LNCaP clone FGC (cell line): ENCODE results near the gene SLC35A5.

Experiments
- DNase-seq: peaks from one replicate; pipeline ENCODE4 v3.0.0-alpha.2; 2011; ENCODE audit warnings: low read depth
- H3K4me3 ChIP-seq: 2 replicates; pipeline ENCODE4 v1.5.1; 2011; ENCODE audit warnings: mild to moderate bottlenecking, low read depth, low read length, control low read depth
- TF ChIP-seq, protein P1 (sequence below): IDR thresholded peaks from 2 replicates; pipeline ENCODE4 v1.5.1; 2012; ENCODE audit warnings: mild to moderate bottlenecking; ENCODE audit not compliant: control insufficient read depth, insufficient read depth; ENCODE audit errors: extremely low read depth

The SLC35A5 gene

DNA sequence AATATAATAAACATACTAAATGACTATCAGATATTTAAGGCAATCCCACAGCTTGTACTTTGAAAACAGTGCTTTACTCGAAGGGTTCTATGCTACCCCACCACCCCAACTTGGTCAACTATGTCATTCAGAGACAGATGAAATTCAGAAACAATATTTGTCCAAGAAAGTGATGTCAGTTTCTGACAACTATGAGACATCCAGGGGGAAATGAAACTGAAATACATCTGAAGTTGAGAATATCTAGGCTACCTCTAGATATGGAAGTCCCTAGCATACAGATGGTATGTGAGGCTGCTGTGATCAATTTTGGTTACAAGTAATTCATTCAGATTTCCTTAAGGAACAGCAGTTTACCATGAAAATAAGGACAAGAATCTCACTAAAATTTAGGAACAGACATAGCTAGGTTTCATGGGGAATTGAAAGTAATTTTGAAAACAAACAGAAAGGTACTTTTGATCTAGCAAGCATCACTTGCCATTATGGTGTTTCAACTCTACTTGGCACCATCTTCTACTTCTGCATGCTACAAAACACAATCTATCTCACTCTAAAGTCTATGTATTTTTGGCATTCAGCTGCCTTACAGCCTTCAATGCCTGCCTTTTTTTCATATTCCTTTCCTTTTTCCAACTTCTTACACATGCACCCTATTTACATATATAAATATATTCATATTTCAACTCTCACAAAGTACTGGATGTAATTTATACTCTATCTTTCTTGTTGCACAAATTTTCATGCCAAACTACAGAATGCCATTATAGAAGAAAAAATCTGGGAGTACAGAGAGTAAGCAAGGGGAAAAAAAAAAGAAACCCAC lies 21.8 kb upstream of the SLC35A5 start:
- H3K4me3 ChIP-seq, result no peak overlapping the region
- TF ChIP-seq, protein P1, sequence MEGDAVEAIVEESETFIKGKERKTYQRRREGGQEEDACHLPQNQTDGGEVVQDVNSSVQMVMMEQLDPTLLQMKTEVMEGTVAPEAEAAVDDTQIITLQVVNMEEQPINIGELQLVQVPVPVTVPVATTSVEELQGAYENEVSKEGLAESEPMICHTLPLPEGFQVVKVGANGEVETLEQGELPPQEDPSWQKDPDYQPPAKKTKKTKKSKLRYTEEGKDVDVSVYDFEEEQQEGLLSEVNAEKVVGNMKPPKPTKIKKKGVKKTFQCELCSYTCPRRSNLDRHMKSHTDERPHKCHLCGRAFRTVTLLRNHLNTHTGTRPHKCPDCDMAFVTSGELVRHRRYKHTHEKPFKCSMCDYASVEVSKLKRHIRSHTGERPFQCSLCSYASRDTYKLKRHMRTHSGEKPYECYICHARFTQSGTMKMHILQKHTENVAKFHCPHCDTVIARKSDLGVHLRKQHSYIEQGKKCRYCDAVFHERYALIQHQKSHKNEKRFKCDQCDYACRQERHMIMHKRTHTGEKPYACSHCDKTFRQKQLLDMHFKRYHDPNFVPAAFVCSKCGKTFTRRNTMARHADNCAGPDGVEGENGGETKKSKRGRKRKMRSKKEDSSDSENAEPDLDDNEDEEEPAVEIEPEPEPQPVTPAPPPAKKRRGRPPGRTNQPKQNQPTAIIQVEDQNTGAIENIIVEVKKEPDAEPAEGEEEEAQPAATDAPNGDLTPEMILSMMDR, result no peak
- DNase-seq, result no peak

DNA sequence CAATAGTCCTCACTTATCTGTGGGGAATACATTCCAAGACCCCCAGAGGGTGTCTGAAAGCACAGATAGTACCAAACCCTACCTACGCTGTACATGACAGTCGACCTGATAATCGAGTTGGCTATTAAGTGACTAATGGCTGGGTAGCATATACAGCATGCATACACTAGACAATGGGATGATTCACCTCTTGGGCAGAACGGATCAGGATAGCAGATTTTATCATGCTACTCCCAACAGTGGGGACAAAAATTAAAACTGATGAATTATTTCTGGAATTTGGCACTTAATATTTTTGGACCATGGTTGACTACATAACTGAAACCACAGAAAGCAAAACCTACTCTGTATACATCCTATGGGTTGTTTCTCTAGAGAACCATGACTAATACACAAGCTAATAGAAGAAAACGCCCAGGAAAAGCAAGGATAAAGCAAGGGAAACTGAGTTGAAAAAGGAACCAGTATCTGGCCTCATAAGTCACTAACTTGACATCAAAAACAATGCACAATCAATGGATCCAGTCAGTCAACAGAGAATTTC lies 15.6 kb upstream of the SLC35A5 start:
- TF ChIP-seq, protein P1, result no peak
- H3K4me3 ChIP-seq, result no peak overlapping the region
- DNase-seq, result no peak

GRCh38 chr3:112550859-112551258 lies 11.0 kb upstream of the SLC35A5 start:
- TF ChIP-seq, protein P1, result 0 out of 2 replicates have a peak, but pooled peaks have one; percentile 5
- no peak overlapping the region for H3K4me3 ChIP-seq
- no peak for DNase-seq

DNA sequence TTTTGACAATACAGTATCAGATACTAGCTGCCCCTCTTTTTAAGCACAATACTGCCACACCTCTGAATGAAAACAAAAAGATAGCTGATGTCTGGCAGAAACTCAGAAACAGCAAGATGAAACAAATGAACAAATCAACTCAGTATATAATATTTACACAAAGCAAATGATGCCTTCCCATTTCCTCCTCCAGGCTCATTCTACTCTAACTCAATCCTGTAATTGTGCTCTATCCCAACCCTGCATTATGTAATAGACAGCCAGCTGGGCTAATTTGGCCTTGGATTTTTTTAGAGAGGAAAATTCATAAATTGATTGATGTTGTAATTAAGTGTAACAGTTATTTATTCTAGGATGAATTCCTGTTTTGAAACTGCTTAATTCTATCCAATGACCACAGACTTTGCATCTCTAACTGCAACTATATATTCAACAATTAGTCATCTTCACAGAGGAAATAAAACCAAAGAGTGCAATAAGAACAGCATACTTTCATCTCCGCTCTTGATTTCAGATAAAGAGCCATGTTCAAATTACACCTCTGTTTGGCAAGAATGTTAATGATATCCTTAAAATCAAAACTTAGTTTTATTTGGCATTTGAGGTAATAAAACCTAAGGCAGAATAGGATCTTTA lies 6.2 kb upstream of the SLC35A5 start:
- no peak for DNase-seq
- TF ChIP-seq, protein P1, result no peak
- H3K4me3 ChIP-seq, result no peak overlapping the region

DNA sequence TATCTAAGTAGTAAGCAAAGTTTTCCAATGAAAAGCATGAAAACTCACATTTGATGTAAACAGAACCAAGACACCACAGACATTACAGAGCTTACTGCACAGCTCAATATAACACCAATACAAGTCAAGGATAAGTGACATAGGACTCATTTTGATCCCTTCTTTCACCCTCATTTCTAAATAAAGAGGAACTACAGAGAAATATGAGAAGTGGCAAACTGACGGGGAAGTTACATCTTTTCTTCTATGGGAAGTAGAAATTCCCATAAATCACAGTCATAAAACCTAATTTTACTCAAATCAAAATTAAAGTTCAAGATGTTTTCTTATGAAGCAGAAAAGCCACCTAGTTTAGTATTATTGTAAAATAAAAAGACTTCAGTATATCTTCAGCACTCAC lies 3.9 kb upstream of the SLC35A5 start:
- no peak overlapping the region for H3K4me3 ChIP-seq
- TF ChIP-seq, protein P1, result no peak
- no peak for DNase-seq

DNA sequence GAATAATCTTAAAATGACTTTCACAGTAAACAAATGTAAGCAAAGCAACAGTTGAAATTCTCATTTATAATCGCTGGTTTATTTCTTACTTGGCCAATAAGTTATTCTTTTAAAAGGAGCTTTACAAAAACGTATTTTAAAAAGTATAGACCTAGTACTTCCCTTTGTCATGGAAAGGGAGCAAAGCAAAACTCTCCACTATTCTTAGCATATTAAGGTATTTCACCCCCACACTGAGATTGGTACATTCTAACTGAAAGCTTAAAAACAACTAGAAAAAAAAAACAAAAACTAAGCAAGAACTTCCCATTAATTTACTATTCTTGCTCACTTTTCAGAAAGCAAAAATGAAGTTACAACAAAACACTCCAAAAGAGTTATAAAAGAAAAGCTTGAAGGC lies 1.5 kb upstream of the SLC35A5 start:
- DNase-seq, result no peak
- TF ChIP-seq, protein P1, result no peak
- H3K4me3 ChIP-seq, result peak overlapping the region; percentile 99
